ENCODE results near the gene FBLN5.

DNA sequence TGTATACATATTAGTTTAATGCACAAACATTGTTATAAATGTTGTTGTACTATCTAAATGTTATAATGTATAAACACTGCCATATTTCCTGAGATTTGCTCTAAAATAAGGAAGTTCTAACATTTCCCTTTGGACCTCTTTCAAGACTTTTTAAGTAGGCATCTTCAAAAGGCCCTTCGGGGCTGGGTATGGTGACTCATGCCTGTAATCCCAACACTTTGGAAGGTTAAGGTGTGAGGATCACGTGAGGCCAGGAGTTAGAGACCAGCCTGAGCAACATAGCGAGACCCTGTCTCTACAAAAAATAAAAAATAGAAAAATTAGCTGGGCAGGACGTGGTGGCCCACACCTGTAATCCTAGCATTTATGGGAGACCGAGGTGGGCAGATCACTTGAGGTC is 35.5 kb downstream of the FBLN5 start:
- no peak for TF ChIP-seq BHLHE40 (IDR thresholded peaks at IDR 0.05; ENCODE audit: borderline replicate concordance)
- no peak for TF ChIP-seq FOXA1 (IDR thresholded peaks at IDR 0.05)
- no peak for TF ChIP-seq FOXM1 (IDR thresholded peaks at IDR 0.05; ENCODE audit: borderline replicate concordance)
- no peak for TF ChIP-seq SUZ12 (IDR thresholded peaks at IDR 0.05)
- TF ChIP-seq, protein P1, sequence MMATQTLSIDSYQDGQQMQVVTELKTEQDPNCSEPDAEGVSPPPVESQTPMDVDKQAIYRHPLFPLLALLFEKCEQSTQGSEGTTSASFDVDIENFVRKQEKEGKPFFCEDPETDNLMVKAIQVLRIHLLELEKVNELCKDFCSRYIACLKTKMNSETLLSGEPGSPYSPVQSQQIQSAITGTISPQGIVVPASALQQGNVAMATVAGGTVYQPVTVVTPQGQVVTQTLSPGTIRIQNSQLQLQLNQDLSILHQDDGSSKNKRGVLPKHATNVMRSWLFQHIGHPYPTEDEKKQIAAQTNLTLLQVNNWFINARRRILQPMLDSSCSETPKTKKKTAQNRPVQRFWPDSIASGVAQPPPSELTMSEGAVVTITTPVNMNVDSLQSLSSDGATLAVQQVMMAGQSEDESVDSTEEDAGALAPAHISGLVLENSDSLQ (IDR thresholded peaks at IDR 0.05), result no peak
- no peak for TF ChIP-seq NFRKB (IDR thresholded peaks at IDR 0.05)
- TF ChIP-seq SP1 (IDR thresholded peaks at IDR 0.05), result no peak
- TF ChIP-seq FOXK2 (IDR thresholded peaks at IDR 0.05), result no peak
- no peak for TF ChIP-seq TARDBP (IDR thresholded peaks at IDR 0.05)
- TF ChIP-seq HDGF (IDR thresholded peaks at IDR 0.05; ENCODE audit: borderline replicate concordance), result no peak
- TF ChIP-seq L3MBTL2 (conservative IDR thresholded peaks at IDR 0.05), result no peak
- no peak for TF ChIP-seq LEF1 (IDR thresholded peaks at IDR 0.05; ENCODE audit: borderline replicate concordance)
